Measurements from ENCODE around the gene IMPDH2. TPM values are rescaled to one million over a fixed set of nuclear protein-coding genes. Genes with fewer than 3 reads are reported as not detected.

The IMPDH2 gene
- total and polyA plus RNA-seq, 2 of the 4 experiments (the other 2 are of a cell fraction), result 190 to 296 TPM

DNA sequence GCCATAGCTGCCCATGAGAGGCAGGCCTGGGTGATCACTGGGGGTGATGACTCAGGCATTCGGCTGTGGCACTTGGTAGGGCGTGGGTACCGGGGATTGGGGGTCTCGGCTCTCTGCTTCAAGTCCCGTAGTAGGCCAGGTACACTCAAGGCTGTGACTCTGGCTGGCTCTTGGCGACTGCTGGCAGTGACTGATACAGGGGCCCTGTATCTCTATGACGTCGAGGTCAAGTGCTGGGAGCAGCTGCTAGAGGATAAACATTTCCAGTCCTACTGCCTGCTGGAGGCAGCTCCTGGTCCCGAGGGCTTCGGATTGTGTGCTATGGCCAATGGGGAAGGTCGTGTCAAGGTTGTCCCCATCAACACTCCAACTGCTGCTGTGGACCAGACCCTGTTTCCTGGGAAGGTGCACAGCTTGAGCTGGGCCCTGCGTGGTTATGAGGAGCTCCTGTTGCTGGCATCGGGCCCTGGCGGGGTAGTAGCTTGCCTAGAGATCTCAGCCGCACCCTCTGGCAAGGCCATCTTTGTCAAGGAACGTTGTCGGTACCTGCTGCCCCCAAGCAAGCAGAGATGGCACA lies 16.7 kb downstream of the IMPDH2 start:
- H3K18ac ChIP-seq (ENCODE audit: low read depth, low read length), result no peak overlapping the region
- H3K9ac ChIP-seq (ENCODE audit: low read depth, low read length), result no peak overlapping the region
- no peak overlapping the region for H3K4me3 ChIP-seq (ENCODE audit: insufficient read depth, low read depth, low read length)
- no peak overlapping the region for H3K4me2 ChIP-seq (ENCODE audit: low read depth, low read length)
- H3K27me3 ChIP-seq (ENCODE audit: control insufficient read depth, insufficient read depth, low read length), result no peaks in the 10 kb centered on the region
- no peak overlapping the region for H3K14ac ChIP-seq (replicated peaks; ENCODE audit: low read depth, low read length)
- in situ Hi-C loops (cut with MboI; ENCODE audit: low sequenced_read_pairs), result no loop called here
- WGBS, 2 experiments (ENCODE audit: extremely low coverage in 2 of 2, insufficient read length in 1 of 2), result 94% methylated on average over 3 of the region's 17 CpGs; no CpG with 5 or more reads in 1 of the 2 experiments
- H4K8ac ChIP-seq (ENCODE audit: low read depth in 2 of 2, low read length in 2 of 2), result no peak overlapping the region
- H4K20me1 ChIP-seq (ENCODE audit: insufficient read depth, low read length), result peaks cover 58% of the 10 kb centered on the region
- H2BK20ac ChIP-seq (ENCODE audit: low read depth, low read length), result no peak overlapping the region
- H3K4ac ChIP-seq (ENCODE audit: low read depth, low read length), result no peak overlapping the region
- no peak overlapping the region for H4K5ac ChIP-seq (ENCODE audit: low read depth, low read length)
- peaks cover 13% of the 10 kb centered on the region for H3K4me1 ChIP-seq (ENCODE audit: control insufficient read depth, insufficient read depth, low read length)
- no peak overlapping the region for H3K56ac ChIP-seq (ENCODE audit: extremely low read depth, insufficient read depth, low read length)
- no peak for ATAC-seq (ENCODE audit: low read depth)
- H3K79me1 ChIP-seq (ENCODE audit: low read depth in 1 of 2, low read length in 2 of 2), result peaks cover 8 to 81% of the 10 kb centered on the region in 2 experiments; a peak in 3 of 4 replicates
- H2BK5ac ChIP-seq (ENCODE audit: low read depth, low read length, poor library complexity, severe bottlenecking), result no peak overlapping the region
- peaks cover 17% of the 10 kb centered on the region for H3K9me1 ChIP-seq (ENCODE audit: insufficient read depth, low read length)
- no peak overlapping the region for H3K23ac ChIP-seq (ENCODE audit: low read depth, low read length)
- H2BK15ac ChIP-seq (ENCODE audit: low read depth, low read length), result no peak overlapping the region
- no peak overlapping the region for H4K91ac ChIP-seq (ENCODE audit: insufficient read depth, low read depth, low read length)
- TF ChIP-seq MAZ (IDR thresholded peaks at IDR 0.05; ENCODE audit: borderline replicate concordance, low read depth, low read length) (no peak), MXI1 (IDR thresholded peaks at IDR 0.05; ENCODE audit: borderline replicate concordance, low read depth, low read length) (no peak), SMC3 (IDR thresholded peaks at IDR 0.05; ENCODE audit: low read depth, low read length) (no peak), NFE2L2 (IDR thresholded peaks at IDR 0.05; ENCODE audit: low read depth, low read length) (no peak), RCOR1 (IDR thresholded peaks at IDR 0.05; ENCODE audit: insufficient replicate concordance, low read length) (no peak), POLR2A (IDR thresholded peaks at IDR 0.05; ENCODE audit: low read depth, low read length) (no peak), RAD21 (IDR thresholded peaks at IDR 0.05; ENCODE audit: low read length) (no peak), MAFK (IDR thresholded peaks at IDR 0.05; ENCODE audit: low read depth, low read length) (no peak), CEBPB (IDR thresholded peaks at IDR 0.05; ENCODE audit: low read depth, low read length) (no peak), CHD1 (IDR thresholded peaks at IDR 0.05; ENCODE audit: low read depth, low read length) (no peak), RFX5 (IDR thresholded peaks at IDR 0.05; ENCODE audit: low read depth, low read length) (no peak), BHLHE40 (IDR thresholded peaks at IDR 0.05; ENCODE audit: low read depth, low read length) (no peak), FOS (IDR thresholded peaks at IDR 0.05; ENCODE audit: low read depth, low read length) (no peak)
- TF ChIP-seq, protein P1, sequence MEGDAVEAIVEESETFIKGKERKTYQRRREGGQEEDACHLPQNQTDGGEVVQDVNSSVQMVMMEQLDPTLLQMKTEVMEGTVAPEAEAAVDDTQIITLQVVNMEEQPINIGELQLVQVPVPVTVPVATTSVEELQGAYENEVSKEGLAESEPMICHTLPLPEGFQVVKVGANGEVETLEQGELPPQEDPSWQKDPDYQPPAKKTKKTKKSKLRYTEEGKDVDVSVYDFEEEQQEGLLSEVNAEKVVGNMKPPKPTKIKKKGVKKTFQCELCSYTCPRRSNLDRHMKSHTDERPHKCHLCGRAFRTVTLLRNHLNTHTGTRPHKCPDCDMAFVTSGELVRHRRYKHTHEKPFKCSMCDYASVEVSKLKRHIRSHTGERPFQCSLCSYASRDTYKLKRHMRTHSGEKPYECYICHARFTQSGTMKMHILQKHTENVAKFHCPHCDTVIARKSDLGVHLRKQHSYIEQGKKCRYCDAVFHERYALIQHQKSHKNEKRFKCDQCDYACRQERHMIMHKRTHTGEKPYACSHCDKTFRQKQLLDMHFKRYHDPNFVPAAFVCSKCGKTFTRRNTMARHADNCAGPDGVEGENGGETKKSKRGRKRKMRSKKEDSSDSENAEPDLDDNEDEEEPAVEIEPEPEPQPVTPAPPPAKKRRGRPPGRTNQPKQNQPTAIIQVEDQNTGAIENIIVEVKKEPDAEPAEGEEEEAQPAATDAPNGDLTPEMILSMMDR (conservative IDR thresholded peaks at IDR 0.05; ENCODE audit: low read depth, low read length), result no peak
- TF ChIP-seq, protein P2, sequence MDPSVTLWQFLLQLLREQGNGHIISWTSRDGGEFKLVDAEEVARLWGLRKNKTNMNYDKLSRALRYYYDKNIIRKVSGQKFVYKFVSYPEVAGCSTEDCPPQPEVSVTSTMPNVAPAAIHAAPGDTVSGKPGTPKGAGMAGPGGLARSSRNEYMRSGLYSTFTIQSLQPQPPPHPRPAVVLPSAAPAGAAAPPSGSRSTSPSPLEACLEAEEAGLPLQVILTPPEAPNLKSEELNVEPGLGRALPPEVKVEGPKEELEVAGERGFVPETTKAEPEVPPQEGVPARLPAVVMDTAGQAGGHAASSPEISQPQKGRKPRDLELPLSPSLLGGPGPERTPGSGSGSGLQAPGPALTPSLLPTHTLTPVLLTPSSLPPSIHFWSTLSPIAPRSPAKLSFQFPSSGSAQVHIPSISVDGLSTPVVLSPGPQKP (IDR thresholded peaks at IDR 0.05; ENCODE audit: borderline replicate concordance, low read depth, low read length), result no peak
- TF ChIP-seq, protein P3, sequence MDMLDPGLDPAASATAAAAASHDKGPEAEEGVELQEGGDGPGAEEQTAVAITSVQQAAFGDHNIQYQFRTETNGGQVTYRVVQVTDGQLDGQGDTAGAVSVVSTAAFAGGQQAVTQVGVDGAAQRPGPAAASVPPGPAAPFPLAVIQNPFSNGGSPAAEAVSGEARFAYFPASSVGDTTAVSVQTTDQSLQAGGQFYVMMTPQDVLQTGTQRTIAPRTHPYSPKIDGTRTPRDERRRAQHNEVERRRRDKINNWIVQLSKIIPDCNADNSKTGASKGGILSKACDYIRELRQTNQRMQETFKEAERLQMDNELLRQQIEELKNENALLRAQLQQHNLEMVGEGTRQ (IDR thresholded peaks at IDR 0.05; ENCODE audit: low read depth, low read length), result no peak
- intact Hi-C loops (cut with micrococcal nuclease), result no loop called here
- peaks cover 53% of the 10 kb centered on the region for H3K36me3 ChIP-seq (ENCODE audit: control insufficient read depth, insufficient read depth, low read length)
- no peak overlapping the region for H2BK120ac ChIP-seq (ENCODE audit: low read depth, low read length)
- H2AFZ ChIP-seq (replicated peaks; ENCODE audit: low read length, poor library complexity), result no peak overlapping the region
- DNase-seq, result no peak
- ChIA-PET POLR2A (ENCODE audit: unreplicated experiment) (interaction anchor here (0.6 kb wide), 1 partner anchor 20 kb away, joined by 3 read pairs; no protein-coding TSS in a partner anchor), CTCF (interaction anchor here (0.5 kb wide), 1 partner anchor 232 kb away, joined by 4 read pairs; no protein-coding TSS in a partner anchor)
- no peak overlapping the region for H3K27ac ChIP-seq (ENCODE audit: insufficient read depth, low read length)
- H3K9me3 ChIP-seq (ENCODE audit: control insufficient read depth, insufficient read depth, low read length), result no peaks in the 10 kb centered on the region
- BruUV-seq (replicated peaks), result no TSS peak
- H2AK5ac ChIP-seq (ENCODE audit: low read depth, low read length), result no peak overlapping the region
- dilution Hi-C loops (cut with HindIII; ENCODE audit: low sequenced_read_pairs, unreplicated experiment), result no loop called here
- no peak overlapping the region for H2AK9ac ChIP-seq (replicated peaks; ENCODE audit: low read depth, low read length, poor library complexity)

All from IMR-90 (cell line).